K562 (cell line): ENCODE results near the gene TEPSIN. TPM values are rescaled to one million over a fixed set of nuclear protein-coding genes. Genes with fewer than 3 reads are reported as not detected.

Experiments
- ATAC-seq: fragments of 200-7000 bp; cut with Tn5 transposase; 3 replicates; pipeline ENCODE4 v1.9.1; 2020; ENCODE audit warnings: moderate library complexity
- BruUV-seq: library from RNA; stranded (reverse); fragments of 400-500 nt; replicated peaks from 2 replicates; lab custom pipeline; 2021; lab: Mats Ljungman, UMichigan
- CTCF ChIA-PET: fragments of 300-600 bp; formaldehyde crosslinking; extraction: SDS; loops from one replicate; lab custom pipeline; 2021; ENCODE audit warnings: low intra/inter-chr PET ratio; lab: Yijun Ruan, JAX
- POLR2A ChIA-PET: fragments of 300-600, 350-650 bp; sonication (Branson Sonifier 250); formaldehyde crosslinking; extraction: SDS; loops from one replicate; lab custom pipeline; 2021; ENCODE audit warnings: antibody characterized with exemption, inconsistent platforms; lab: Yijun Ruan, JAX
- DNase-seq, 4 experiments: peaks; one replicate each; pipeline versions ENCODE4 v3.0.0 to v3.0.0-alpha.2; 2011 to 2018; ENCODE audit warnings: low spot score in 3 of 4, mixed read lengths in 3 of 4; ENCODE audit errors: extremely low read depth in 1 of 4
- FAIRE-seq: peaks from 2 replicates; lab custom pipeline; 2011; peaks lifted over from hg19 to GRCh38; lab: Jason Lieb, UNC
- H2AFZ ChIP-seq: 2 replicates; pipeline ENCODE4 v1.6.0; 2011; ENCODE audit warnings: low read depth, low read length, control low read depth, inconsistent platforms
- H3K27ac ChIP-seq: fragments of 200-600 bp; 3 replicates; pipeline ENCODE4 v1.8.0; 2011; ENCODE audit warnings: low read depth, mild to moderate bottlenecking, control low read depth, inconsistent platforms, low read length, moderate library complexity, mixed read lengths; ENCODE audit errors: extremely low read depth
- H3K27me3 ChIP-seq, 2 experiments: fragments of 300-600 bp in 1 of 2; 2 replicates in 1 of 2; 3 replicates in 1 of 2; pipeline versions ENCODE4 v1.6.0 to v1.8.0; 2011; ENCODE audit warnings: inconsistent platforms in 2 of 2, low read length in 2 of 2, mild to moderate bottlenecking in 1 of 2, mixed read lengths in 1 of 2, moderate library complexity in 1 of 2; ENCODE audit not compliant: control insufficient read depth in 2 of 2, insufficient read depth in 2 of 2
- H3K36me3 ChIP-seq: fragments of 300-600 bp; 3 replicates; pipeline ENCODE4 v1.8.0; 2011; ENCODE audit warnings: mild to moderate bottlenecking, low read length, inconsistent platforms; ENCODE audit not compliant: control insufficient read depth, insufficient read depth
- H3K4me1 ChIP-seq, 2 experiments: fragments of 200-600 bp in 1 of 2; replicated peaks in 1 of 2; 2 replicates in 1 of 2; 3 replicates in 1 of 2; pipeline versions ENCODE4 v1.5.1 to v1.8.0; 2011; ENCODE audit warnings: inconsistent platforms in 2 of 2, low read length in 2 of 2, mild to moderate bottlenecking in 1 of 2, mixed read lengths in 1 of 2, moderate library complexity in 1 of 2; ENCODE audit not compliant: control insufficient read depth in 2 of 2, insufficient read depth in 2 of 2
- H3K4me2 ChIP-seq: 2 replicates; pipeline ENCODE4 v1.6.1; 2011; ENCODE audit warnings: low read length, control low read depth, inconsistent platforms, mixed read lengths; ENCODE audit not compliant: insufficient read depth
- H3K4me3 ChIP-seq: fragments of 200-600 bp; sonication (generic), shearing (Covaris generic); 2 replicates; pipeline ENCODE4 v1.5.1; 2016; ENCODE audit warnings: control low read depth, inconsistent platforms
- H3K79me2 ChIP-seq: fragments of 200-600 bp; 3 replicates; pipeline ENCODE4 v1.8.0; 2011; ENCODE audit warnings: low read length, inconsistent platforms; ENCODE audit not compliant: control insufficient read depth, insufficient read depth
- H3K9ac ChIP-seq, 2 experiments: 2 replicates each; pipeline versions ENCODE4 v1.6.0 to v1.6.1; 2011; ENCODE audit warnings: low read depth in 2 of 2, low read length in 2 of 2, control low read depth in 1 of 2, inconsistent platforms in 1 of 2, mild to moderate bottlenecking in 1 of 2, mixed read lengths in 1 of 2; ENCODE audit not compliant: insufficient read depth in 1 of 2
- H3K9me1 ChIP-seq: one replicate; pipeline ENCODE4 v1.6.0; 2011; ENCODE audit warnings: inconsistent platforms, mild to moderate bottlenecking, low read length, moderate library complexity; ENCODE audit not compliant: control insufficient read depth, insufficient read depth
- H3K9me3 ChIP-seq: replicated peaks from 2 replicates; pipeline ENCODE4 v1.5.1; 2011; ENCODE audit warnings: low read depth, low read length, inconsistent platforms; ENCODE audit not compliant: control insufficient read depth, insufficient read depth
- H4K20me1 ChIP-seq: replicated peaks from 2 replicates; pipeline ENCODE4 v1.6.1; 2011; ENCODE audit warnings: low read length, inconsistent platforms, mixed read lengths; ENCODE audit not compliant: control insufficient read depth, insufficient read depth
- FOXA3 ChIP-seq, 2 experiments: fragments of 450-650 bp in 1 of 2; sonication (generic) in 1 of 2; formaldehyde crosslinking; IDR thresholded peaks in 1 of 2; conservative IDR thresholded peaks in 1 of 2; 2 replicates each; pipeline versions ENCODE4 v1.4.0 to v1.8.0; 2020 to 2022; ENCODE audit warnings: mild to moderate bottlenecking in 2 of 2, missing genetic modification reagents in 1 of 2
- HSF4 ChIP-seq: fragments of 250-450 bp; sonication (Bioruptor Pico); IDR thresholded peaks from 2 replicates; pipeline ENCODE4 v2.1.2; 2022; ENCODE audit warnings: mild to moderate bottlenecking, moderate library complexity, borderline replicate concordance
- KLF1 ChIP-seq: fragments of 450-650 bp; IDR thresholded peaks from 2 replicates; pipeline ENCODE4 v1.6.1; 2016; ENCODE audit warnings: missing genetic modification characterization, missing compliant biosample characterization
- MAX ChIP-seq: sonication (generic); formaldehyde crosslinking; IDR thresholded peaks from 2 replicates; pipeline ENCODE4 v1.9.0; 2022; ENCODE audit warnings: mild to moderate bottlenecking, missing genetic modification reagents
- OTX1 ChIP-seq: fragments of 450-650 bp; formaldehyde crosslinking; IDR thresholded peaks from 2 replicates; pipeline ENCODE4 v1.4.0; 2022; ENCODE audit warnings: mild to moderate bottlenecking
- POLR2G ChIP-seq: fragments of 200-400 bp; formaldehyde crosslinking; IDR thresholded peaks from 2 replicates; pipeline ENCODE4 v1.6.1; 2017; ENCODE audit warnings: low read depth, mild to moderate bottlenecking, antibody characterized with exemption, low read length, moderate library complexity
- TAL1 ChIP-seq: fragments of 450-650 bp; IDR thresholded peaks from 2 replicates; pipeline ENCODE4 v1.6.1; 2016; ENCODE audit warnings: mild to moderate bottlenecking
- TARDBP ChIP-seq: fragments of 450-650 bp; IDR thresholded peaks from 2 replicates; pipeline ENCODE4 v1.6.1; 2016
- TEAD2 ChIP-seq: fragments of 450-650 bp; IDR thresholded peaks from 2 replicates; pipeline ENCODE4 v1.6.1; 2016; ENCODE audit warnings: missing genetic modification characterization, control low read depth, missing compliant biosample characterization
- ZBTB2 ChIP-seq: fragments of 450-650 bp; IDR thresholded peaks from 2 replicates; pipeline ENCODE4 v1.6.1; 2016; ENCODE audit warnings: antibody characterized with exemption
- ZBTB49 ChIP-seq: sonication (generic); formaldehyde crosslinking; IDR thresholded peaks from 2 replicates; pipeline ENCODE4 v1.8.0; 2022; ENCODE audit warnings: missing genetic modification reagents, mild to moderate bottlenecking, borderline replicate concordance
- ZFP36 ChIP-seq: fragments of 150-350 bp; IDR thresholded peaks from 2 replicates; pipeline ENCODE4 v1.6.1; 2018; ENCODE audit warnings: low read length, low read depth; ENCODE audit not compliant: partially characterized antibody
- ZNF3 ChIP-seq: fragments of 250-450 bp; sonication (Bioruptor Pico); IDR thresholded peaks from 2 replicates; pipeline ENCODE4 v1.5.0; 2021; ENCODE audit warnings: mild to moderate bottlenecking, moderate library complexity
- ZNF431 ChIP-seq: sonication (generic); formaldehyde crosslinking; IDR thresholded peaks from 2 replicates; pipeline ENCODE4 v1.8.0; 2022; ENCODE audit warnings: mild to moderate bottlenecking, missing genetic modification reagents
- ZNF512 ChIP-seq: IDR thresholded peaks from 2 replicates; pipeline ENCODE4 v1.6.1; 2016; ENCODE audit warnings: missing genetic modification characterization, missing compliant biosample characterization
- WGBS: fragments of 100-300 bp; shearing (Covaris generic); methylation state at CpG from one replicate; pipeline ENCODE4 v1.1.6; 2016; ENCODE audit warnings: low coverage, mixed read lengths; ENCODE audit not compliant: insufficient coverage; ENCODE audit errors: missing lambda C conversion rate; 5-methylcytosine and 5-hydroxymethylcytosine counted together
- in situ Hi-C: fragments of 300-500 bp; cut with MboI; formaldehyde crosslinking; loops from 4 replicates; pipeline ENCODE4 v1.15.0; 2018; ENCODE audit warnings: inconsistent platforms, mixed read lengths
- intact Hi-C: fragments of 100-400 bp; cut with micrococcal nuclease; formaldehyde crosslinking; loops from 2 replicates; pipeline ENCODE4 v1.14.2; 2022
- polyA plus RNA-seq, 8 experiments: library from polyadenylated mRNA; depleted of rRNA in 4 of 8; stranded (reverse) in 5 of 8; unstranded in 3 of 8; fragments of >200 nt; fragmentation: Nextera tagmentation in 2 of 8; fragmentation: Illumina TruSeq in 1 of 8; extraction: Ambion mirVana in 2 of 8; extraction: Trizol in 1 of 8; gene quantifications; 2 replicates each; pipeline versions ENCODE4 v1.2.1 to v1.2.3, GENCODE V29; 2011 to 2014; ENCODE audit warnings: inconsistent platforms in 1 of 8, missing spikeins in 1 of 8
- total RNA-seq, 7 experiments: library from RNA; depleted of rRNA in 6 of 7; stranded (reverse); fragments of >200 nt in 6 of 7; fragmentation: Illumina TruSeq in 2 of 7; extraction: Trizol in 2 of 7; gene quantifications; 2 replicates each; pipeline versions ENCODE4 v1.2.1 to v1.2.3, GENCODE V29; 2011 to 2021; ENCODE audit warnings: low replicate concordance in 1 of 7
- TF ChIP-seq, protein P1 (sequence below): fragments of 250-450 bp; sonication (Bioruptor Pico); IDR thresholded peaks from 2 replicates; pipeline ENCODE4 v1.4.0; 2020; ENCODE audit warnings: mild to moderate bottlenecking

TEPSIN gene
- total and polyA plus RNA-seq, 9 of the 15 experiments (the other 6 are each of a cell fraction or from before 2014, with no cell fraction given), result 0.80 to 29.8 (median 5.3) TPM

GRCh38 chr17:81194225-81194760 is 44.6 kb downstream of the TEPSIN start:
- H3K79me2 ChIP-seq, result no peaks in the 10 kb centered on the region
- intact Hi-C loops (no loop called here), in situ Hi-C loops (no loop called here)
- H3K9ac ChIP-seq, result peak overlapping the region in 1 of 2 experiments; percentile 80; a peak in 2 of 4 replicates
- POLR2A ChIA-PET, result no interaction called here
- H3K4me2 ChIP-seq, result no peak overlapping the region
- no peaks in the 10 kb centered on the region for H3K9me1 ChIP-seq
- no peaks in the 10 kb centered on the region for H3K9me3 ChIP-seq
- WGBS, result 89% methylated on average over 13 of the region's 21 CpGs
- no peaks in the 10 kb centered on the region for H4K20me1 ChIP-seq
- H3K36me3 ChIP-seq, result peaks cover 2% of the 10 kb centered on the region; the same call in 1 of the 3 replicates
- H3K4me1 ChIP-seq, result peaks cover 10 to 68% of the 10 kb centered on the region in 2 experiments
- no peak for DNase-seq
- H3K4me3 ChIP-seq, result no peak overlapping the region
- no peaks in the 10 kb centered on the region for H3K27me3 ChIP-seq
- no peak for FAIRE-seq
- H2AFZ ChIP-seq, result peak overlapping the region; percentile 63; the same call in 1 of the 2 replicates
- no TSS peak for BruUV-seq
- ATAC-seq, result no peak
- CTCF ChIA-PET, result no interaction called here
- no peak overlapping the region; the same call in 1 of the 3 replicates for H3K27ac ChIP-seq
- TF ChIP-seq, protein P1, sequence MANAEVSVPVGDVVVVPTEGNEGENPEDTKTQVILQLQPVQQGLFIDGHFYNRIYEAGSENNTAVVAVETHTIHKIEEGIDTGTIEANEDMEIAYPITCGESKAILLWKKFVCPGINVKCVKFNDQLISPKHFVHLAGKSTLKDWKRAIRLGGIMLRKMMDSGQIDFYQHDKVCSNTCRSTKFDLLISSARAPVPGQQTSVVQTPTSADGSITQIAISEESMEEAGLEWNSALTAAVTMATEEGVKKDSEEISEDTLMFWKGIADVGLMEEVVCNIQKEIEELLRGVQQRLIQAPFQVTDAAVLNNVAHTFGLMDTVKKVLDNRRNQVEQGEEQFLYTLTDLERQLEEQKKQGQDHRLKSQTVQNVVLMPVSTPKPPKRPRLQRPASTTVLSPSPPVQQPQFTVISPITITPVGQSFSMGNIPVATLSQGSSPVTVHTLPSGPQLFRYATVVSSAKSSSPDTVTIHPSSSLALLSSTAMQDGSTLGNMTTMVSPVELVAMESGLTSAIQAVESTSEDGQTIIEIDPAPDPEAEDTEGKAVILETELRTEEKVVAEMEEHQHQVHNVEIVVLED (CRISPR knock-in tag), result no peak
- peak; percentile 0; the same call in 1 of the 2 replicates for TF ChIP-seq MAX (CRISPR knock-in tag)
- no peak for TF ChIP-seq TARDBP
- no peak for TF ChIP-seq TEAD2 (tag)
- TF ChIP-seq POLR2G, result no peak
- no peak for TF ChIP-seq ZBTB2
- no peak for TF ChIP-seq ZBTB49
- no peak for TF ChIP-seq KLF1 (tag)
- no peak for TF ChIP-seq ZNF512
- TF ChIP-seq FOXA3 (CRISPR knock-in tag; conservative IDR thresholded peaks at IDR 0.05 in 1 of 2, IDR thresholded peaks at IDR 0.05 in 1 of 2), result no peak
- TF ChIP-seq HSF4 (CRISPR knock-in tag), result no peak
- TF ChIP-seq OTX1 (CRISPR knock-in tag), result no peak
- no peak for TF ChIP-seq ZNF3 (CRISPR knock-in tag)
- TF ChIP-seq ZFP36, result no peak
- TF ChIP-seq ZNF431 (CRISPR knock-in tag), result no peak
- TF ChIP-seq TAL1, result no peak
